NOMO-1 treated with DMSO at 0.1 percent for 48 hours (cell line): ENCODE data around the gene HDAC6.

Experiments
- DNase-seq: peaks from one replicate; lab custom pipeline; 2025; ENCODE audit not compliant: unreplicated experiment; lab: John Stamatoyannopoulos, UW

The HDAC6 gene

DNA sequence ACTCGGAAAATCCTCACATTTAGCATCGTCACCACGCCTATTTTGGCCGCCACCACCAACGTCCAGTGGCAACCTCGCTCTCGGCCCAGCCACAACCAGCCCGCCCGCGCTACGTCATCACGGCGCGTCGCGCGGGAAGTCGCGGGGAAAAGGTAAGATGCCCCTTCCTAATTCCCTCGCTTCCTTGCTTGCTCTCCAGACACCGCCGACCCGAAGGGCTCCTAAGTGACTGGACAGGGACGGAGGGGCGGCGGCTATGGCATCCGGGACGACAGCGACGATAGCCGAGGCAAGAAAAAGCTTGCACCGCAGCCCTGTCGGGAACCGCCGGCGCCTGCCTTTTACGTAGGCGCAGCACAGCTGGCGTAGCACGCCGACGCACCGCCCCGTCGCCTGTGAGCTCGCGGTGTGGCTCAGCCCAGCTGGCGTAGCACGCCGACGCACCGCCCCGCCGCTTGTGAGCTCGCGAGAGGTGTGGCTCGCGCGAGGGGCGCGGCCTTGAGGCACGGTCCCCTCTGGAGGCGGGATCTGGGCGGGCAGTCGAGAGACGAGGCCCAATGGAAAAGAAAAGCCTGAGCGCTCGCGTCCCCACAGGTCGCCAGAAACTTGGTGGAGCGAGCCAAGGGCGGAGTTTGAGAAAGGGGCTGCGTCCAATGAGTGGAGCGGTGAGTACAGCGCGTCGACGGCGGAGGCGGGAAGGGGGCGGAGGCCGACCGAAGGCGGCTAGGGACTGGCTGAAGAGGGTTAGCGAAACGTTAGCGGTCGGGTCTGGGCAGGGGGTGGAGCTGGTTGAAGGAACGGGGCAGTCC lies at the start of gene HDAC6:
Gene HDAC6, plus strand, starts transcription at position 788 of the 809 bp plus-strand sequence. CDS start 626 bp downstream, outside the sequence.
- DNase-seq: peak; percentile 95

DNA sequence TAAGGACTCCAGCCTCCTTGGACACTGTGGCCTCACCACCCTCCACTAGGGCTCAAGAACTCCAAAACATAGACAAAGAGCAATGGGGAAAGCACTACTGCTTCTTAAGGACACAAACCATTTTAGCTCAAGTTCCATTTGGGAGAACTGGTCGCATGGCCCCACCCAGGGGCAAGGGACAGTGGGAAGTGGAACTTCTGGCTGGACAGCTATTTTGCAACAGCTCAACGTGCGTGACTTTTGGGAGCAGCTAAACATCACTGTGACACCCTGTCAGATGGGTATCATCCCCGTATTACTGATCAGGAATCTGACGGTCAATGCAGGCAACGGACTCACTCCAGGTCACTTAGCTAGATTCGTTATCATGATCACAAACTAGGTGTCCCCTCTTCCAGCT lies 49.4 kb upstream of the HDAC6 start:
- no peak for DNase-seq

DNA sequence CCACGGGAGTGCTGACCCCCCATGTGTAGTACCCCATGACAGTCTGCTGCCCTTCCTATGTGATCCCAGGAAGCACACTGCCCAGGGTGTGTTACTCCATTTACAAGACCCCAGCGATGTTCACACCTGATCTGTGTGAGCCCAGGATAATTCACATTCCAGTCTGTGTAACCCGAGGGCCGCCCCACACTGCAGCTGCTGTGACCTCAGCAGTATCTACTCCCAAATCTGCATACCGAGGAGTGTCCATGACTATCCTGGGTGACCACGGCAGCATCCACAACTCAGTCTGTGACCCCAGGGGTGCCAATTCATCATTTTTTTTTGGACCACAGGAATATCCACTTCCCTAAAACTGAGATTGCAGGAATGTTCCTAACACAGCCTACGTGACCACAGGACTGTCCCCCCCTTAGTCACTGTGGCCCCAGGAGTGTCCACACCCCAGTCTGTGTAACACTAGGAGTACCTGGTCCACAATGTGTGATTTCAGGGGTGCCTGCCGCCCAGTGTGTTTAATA lies 48.1 kb upstream of the HDAC6 start:
- no peak for DNase-seq

- no peak for DNase-seq
Measured at GRCh38 chrX:48754238-48754637, 47.6 kb upstream of the HDAC6 start.

DNA sequence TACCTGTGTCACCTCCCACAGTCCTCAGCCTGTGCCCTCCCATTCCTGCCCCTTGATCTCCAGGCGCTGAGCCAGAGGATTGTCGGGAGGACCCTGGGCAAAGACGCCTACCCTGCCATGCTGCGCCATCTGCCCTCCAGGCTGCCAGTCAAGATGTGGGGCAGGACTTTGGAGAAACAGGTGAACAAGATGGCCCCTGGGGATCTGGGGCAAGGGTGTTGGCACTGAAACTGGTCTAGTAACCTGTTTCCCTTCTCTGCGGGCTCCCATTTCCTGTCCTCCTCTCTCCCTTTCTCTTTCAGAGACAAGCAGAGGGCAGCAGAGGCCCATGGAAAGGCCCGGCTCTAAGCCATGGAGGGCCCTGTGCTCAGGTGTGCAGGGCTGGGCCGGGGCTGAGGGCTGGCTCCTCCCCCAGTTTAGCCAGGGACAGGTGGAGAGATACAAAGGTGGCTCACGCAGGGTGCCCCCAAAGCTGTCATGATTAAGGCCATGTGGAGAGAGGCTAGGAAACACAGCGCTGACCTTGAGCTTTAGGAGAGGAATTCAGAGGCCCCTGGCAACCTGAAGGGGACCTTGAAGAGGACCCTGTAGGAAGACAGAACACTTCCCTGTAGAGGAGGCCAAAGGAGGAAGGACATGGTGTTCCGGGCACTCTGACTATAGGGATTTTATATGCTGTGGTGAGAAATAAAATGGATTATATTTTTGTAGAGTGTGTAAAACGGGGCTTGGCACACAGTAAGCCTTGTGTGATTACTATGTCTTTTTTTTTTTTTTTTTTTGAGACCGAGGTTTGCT lies 40.0 kb upstream of the HDAC6 start, which contains the start of gene GLOD5:
Gene GLOD5, plus strand, starts transcription at position 74 of the 798 bp plus-strand sequence. Its CDS starts 44 bp downstream, at position 118.
- no peak for DNase-seq

DNA sequence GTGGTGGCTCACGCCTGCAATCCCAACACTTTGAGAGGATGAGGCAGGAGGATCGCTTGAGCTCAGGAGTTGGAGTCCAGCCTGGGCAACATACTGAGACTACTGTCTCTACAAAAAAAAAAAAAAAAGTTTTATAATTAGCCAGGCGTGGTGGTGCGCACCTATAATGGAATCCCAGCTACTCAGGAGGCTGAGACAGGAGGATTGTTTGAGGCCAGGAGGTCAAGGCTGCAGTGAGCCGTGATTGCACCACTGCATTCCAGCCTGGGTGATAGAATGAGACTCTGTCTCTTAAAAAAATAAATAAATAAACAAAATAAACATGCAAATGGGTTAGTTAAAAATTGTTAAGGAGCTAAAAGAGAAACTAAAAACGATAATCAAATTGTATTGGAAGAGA lies 32.6 kb upstream of the HDAC6 start:
- DNase-seq: no peak

GRCh38 chrX:48770296-48770695 lies 31.6 kb upstream of the HDAC6 start:
- no peak for DNase-seq

DNA sequence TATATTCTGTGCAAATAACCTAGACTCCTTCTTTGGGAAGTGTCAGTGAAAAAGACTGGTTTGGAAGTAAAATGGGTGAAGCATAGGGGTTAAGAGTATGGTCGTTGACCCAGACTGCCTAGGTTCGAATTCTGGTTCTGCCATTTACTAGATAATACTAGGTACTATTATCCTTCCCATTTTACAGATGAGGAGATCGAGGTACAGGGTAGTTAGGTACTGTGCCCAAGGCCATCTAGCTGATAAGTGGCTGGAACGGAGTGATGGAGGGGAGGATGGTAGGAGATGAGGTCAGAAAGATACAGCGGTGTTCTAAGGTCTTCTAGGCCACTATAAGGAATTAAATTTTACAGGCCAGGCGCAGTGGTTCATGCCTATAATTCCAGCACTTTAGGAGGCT lies 29.3 kb upstream of the HDAC6 start:
- DNase-seq: no peak

- DNase-seq: no peak
Measured at GRCh38 chrX:48776818-48777439, 24.9 kb upstream of the HDAC6 start.

DNA sequence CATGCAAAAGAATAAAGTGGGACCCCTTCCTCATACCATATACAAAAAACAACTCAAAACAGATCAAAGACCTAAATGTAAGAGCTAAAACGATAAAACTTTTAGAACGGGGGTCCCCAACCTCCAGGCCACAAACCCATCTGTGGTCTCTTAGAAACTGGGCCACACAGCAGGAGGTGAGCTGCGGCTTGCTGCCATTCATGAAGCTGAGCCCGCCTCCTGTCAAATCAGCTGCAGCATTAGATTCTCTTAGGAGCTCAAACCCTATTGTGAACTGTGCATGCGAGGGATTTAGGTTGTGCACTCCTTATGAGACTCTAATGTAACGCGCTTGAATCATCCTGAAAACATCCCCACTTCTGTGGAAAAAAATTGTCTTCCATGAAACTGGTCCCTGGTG lies 22.5 kb upstream of the HDAC6 start:
- no peak for DNase-seq

GRCh38 chrX:48781705-48782104 lies 20.2 kb upstream of the HDAC6 start:
- no peak for DNase-seq

GRCh38 chrX:48782216-48782615 lies 19.7 kb upstream of the HDAC6 start:
- no peak for DNase-seq

DNA sequence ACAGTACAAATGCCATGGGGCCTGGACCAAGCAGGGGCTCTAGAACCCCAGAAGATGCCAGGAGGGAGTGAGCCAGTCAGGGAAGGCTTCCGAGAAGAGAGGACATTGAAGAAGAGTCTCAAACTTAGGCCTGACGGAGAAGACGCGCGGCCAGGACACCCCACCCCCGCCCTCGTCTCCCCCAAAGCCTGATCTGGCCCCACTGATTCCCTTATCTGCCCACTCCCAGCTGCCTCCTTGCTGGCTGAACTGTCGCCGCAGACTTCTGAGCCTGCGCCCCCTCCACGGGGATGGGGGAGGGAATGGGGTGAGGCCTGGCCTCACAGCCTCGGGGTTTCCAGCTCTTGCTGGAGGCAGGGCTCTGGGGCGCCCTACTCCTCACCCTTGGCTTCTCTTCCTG lies 19.1 kb upstream of the HDAC6 start:
- DNase-seq: no peak

DNA sequence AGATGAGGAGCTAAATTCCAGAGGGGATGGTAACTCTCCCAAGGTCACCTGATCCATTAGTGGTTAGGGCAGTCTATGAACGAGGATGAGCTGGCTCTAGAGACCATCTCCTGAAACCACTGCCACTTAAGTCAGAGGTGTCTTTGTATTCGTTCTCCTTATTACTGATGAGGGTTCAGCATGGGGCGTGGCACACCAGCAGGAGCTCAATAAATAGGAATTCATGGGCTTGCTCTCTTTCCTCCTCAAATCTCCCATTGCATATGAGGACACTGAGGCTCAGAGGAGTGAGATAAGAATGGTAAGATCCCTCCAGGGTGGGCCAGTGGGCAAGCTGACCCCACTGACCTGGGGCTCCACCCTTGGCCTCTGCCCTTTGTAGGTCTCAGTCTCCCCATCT lies 17.1 kb upstream of the HDAC6 start:
- no peak for DNase-seq

- DNase-seq: no peak
Measured at GRCh38 chrX:48785186-48785539, 16.7 kb upstream of the HDAC6 start.

DNA sequence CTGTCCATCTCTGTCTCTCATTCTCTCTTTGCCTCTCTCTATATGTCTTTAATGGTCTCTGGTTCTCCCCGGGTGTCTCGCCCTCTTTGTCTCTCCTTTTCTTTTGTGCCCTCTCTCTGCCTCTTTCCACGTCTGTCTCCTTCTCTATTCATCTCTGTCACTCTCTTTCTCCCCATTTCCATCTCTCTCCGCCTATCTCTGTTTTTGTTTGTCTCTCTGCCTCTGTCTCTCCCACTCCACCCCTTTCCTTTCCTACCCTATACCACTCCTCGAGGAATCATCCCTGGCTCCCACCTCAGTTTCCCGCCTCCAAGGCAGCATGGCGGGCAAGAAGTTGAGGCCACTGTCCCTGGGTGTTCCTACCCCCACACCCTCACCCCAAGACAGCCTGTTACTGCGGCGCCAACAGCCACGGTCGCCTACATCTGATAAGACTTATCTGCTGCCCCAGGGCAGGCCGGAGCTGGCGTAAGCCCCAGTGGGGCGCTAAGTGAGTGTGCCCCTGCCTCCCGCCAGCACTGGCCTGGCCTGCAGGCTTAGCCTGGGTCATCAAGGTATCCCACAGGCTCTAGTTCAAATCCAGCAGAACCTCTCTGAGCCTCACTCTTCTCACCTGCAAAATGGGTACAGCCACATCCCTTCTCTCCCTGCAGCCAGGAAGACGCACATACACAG lies 16.2 kb upstream of the HDAC6 start:
- no peak for DNase-seq

DNA sequence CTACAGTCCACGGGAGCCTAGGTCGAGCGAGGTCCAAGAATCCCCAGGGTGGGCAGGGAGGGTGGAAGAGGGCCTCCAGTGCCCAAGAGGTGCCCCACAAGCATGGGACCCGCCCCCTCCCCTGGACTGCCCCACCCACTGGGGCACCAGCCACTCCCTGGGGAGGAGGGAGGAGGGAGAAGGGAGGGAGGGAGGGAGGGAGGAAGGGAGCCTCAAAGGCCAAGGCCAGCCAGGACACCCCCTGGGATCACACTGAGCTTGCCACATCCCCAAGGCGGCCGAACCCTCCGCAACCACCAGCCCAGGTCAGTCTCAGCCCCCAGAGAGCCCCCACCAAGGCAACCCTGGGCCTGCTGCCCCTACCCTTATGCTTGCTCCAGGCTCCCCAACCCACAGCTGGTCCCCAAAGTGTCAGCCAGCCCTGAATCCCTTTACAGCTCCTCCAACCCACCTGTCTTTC lies 15.5 kb upstream of the HDAC6 start, which contains the start of gene GATA1:
Gene GATA1, plus strand, starts transcription at position 250 of the 460 bp plus-strand sequence. CDS start 4,520 bp downstream, outside the sequence.
- no peak for DNase-seq

GRCh38 chrX:48786825-48787504 lies 14.9 kb upstream of the HDAC6 start:
- DNase-seq: no peak

GRCh38 chrX:48787505-48788443 lies 14.1 kb upstream of the HDAC6 start:
- no peak for DNase-seq
